ENCODE measurements around the gene KRT6C. TPM values are rescaled to one million over a fixed set of nuclear protein-coding genes. Genes with fewer than 3 reads are reported as not detected.
A peak's percentile ranks its signal among the peaks of the same experiment; 100 is the strongest.

KRT6C gene
- polyA plus RNA-seq, 1 of the 3 experiments (the other 2 are of a cell fraction), result not detected

- no peak for DNase-seq
- peak overlapping the region; percentile 4; the same call in 1 of the 2 replicates for H3K4me2 ChIP-seq
- ChIA-PET POLR2A (interaction anchor here (0.6 kb wide), 1 partner anchor 106 kb away, joined by 4 read pairs; no protein-coding TSS in a partner anchor), CTCF (interaction anchor here (0.9 kb wide), 1 partner anchor 430 kb away, joined by 3 read pairs; no protein-coding TSS in a partner anchor)
- peaks cover 0 to 9% of the 10 kb centered on the region in 2 experiments; a peak in 1 of 4 replicates for H3K4me1 ChIP-seq (ENCODE audit: control insufficient read depth in 1 of 2, insufficient read depth in 2 of 2, low read depth in 1 of 2, low read length in 1 of 2)
- H3K36me3 ChIP-seq (replicated peaks in 1 of 2; ENCODE audit: control insufficient read depth in 1 of 2, insufficient read depth in 2 of 2, low read length in 1 of 2), result no peaks in the 10 kb centered on the region
- peaks cover 6% of the 10 kb centered on the region for H3F3A ChIP-seq (replicated peaks; ENCODE audit: insufficient read depth)
- no peaks in the 10 kb centered on the region for H3K9me2 ChIP-seq
- H2AFZ ChIP-seq (ENCODE audit: low read depth), result no peak overlapping the region
- H4K20me1 ChIP-seq (ENCODE audit: insufficient read depth), result no peaks in the 10 kb centered on the region
- WGBS (ENCODE audit: low lambda C conversion rate), result 65% methylated on average over 6 of the region's 6 CpGs
- TF ChIP-seq SIN3A (IDR thresholded peaks at IDR 0.05; ENCODE audit: borderline replicate concordance, low read depth, low read length), result no peak
- TF ChIP-seq, protein P1, sequence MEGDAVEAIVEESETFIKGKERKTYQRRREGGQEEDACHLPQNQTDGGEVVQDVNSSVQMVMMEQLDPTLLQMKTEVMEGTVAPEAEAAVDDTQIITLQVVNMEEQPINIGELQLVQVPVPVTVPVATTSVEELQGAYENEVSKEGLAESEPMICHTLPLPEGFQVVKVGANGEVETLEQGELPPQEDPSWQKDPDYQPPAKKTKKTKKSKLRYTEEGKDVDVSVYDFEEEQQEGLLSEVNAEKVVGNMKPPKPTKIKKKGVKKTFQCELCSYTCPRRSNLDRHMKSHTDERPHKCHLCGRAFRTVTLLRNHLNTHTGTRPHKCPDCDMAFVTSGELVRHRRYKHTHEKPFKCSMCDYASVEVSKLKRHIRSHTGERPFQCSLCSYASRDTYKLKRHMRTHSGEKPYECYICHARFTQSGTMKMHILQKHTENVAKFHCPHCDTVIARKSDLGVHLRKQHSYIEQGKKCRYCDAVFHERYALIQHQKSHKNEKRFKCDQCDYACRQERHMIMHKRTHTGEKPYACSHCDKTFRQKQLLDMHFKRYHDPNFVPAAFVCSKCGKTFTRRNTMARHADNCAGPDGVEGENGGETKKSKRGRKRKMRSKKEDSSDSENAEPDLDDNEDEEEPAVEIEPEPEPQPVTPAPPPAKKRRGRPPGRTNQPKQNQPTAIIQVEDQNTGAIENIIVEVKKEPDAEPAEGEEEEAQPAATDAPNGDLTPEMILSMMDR (IDR thresholded peaks at IDR 0.05), result no peak
- TF ChIP-seq TCF12 (IDR thresholded peaks at IDR 0.05), result no peak
- no peak overlapping the region for H3K9ac ChIP-seq
- peaks cover 31% of the 10 kb centered on the region; the same call in 1 of the 2 replicates for H3K27me3 ChIP-seq (ENCODE audit: insufficient read depth)
- no peaks in the 10 kb centered on the region for H3K9me3 ChIP-seq
- no peaks in the 10 kb centered on the region for H3K79me2 ChIP-seq (ENCODE audit: insufficient read depth)
- 0 out of 4 replicates have a peak overlapping the region, but pooled peaks of 1 of the 2 experiments have one; percentile 15 for H3K27ac ChIP-seq (ENCODE audit: low read depth in 2 of 2, low read length in 1 of 2)
- H3K4me3 ChIP-seq (ENCODE audit: low read depth in 2 of 2, low read length in 1 of 2), result no peak overlapping the region
These were observed 38.0 kb downstream of the KRT6C start for GRCh38 chr12:52435659-52435999.

GRCh38 chr12:52434760-52435530 is 38.7 kb downstream of the KRT6C start:
- Histone ChIP-seq H3K36me3 (replicated peaks in 1 of 2; ENCODE audit: control insufficient read depth in 1 of 2, insufficient read depth in 2 of 2, low read length in 1 of 2) (no peaks in the 10 kb centered on the region), H3K27ac (ENCODE audit: low read depth in 2 of 2, low read length in 1 of 2) (0 out of 4 replicates have a peak overlapping the region, but pooled peaks of 1 of the 2 experiments have one; percentile 15)
- POLR2A ChIA-PET, result no interaction called here

GRCh38 chr12:52434081-52434733 is 39.4 kb downstream of the KRT6C start, which contains the start of gene KRT75:
Gene KRT75, minus strand, starts transcription at chr12:52434371. Its CDS starts 67 bp downstream, at chr12:52434304.
- H3K9ac ChIP-seq, result no peak within 1 kb of the TSS
- ChIA-PET CTCF (interaction anchor here (0.6 to 1.1 kb wide), 2 partner anchors 43 to 152 kb away, joined by 3 read pairs; no protein-coding TSS in a partner anchor), POLR2A (no interaction called here)
- H3K4me1 ChIP-seq (ENCODE audit: control insufficient read depth in 1 of 2, insufficient read depth in 2 of 2, low read depth in 1 of 2, low read length in 1 of 2), result peaks cover 0 to 9% of the 10 kb centered on the region in 2 experiments; a peak in 1 of 4 replicates
- DNase-seq, result no peak
- no peaks in the 10 kb centered on the region for H3K79me2 ChIP-seq (ENCODE audit: insufficient read depth)
- TF ChIP-seq MAX (IDR thresholded peaks at IDR 0.05; ENCODE audit: low read depth) (no peak), POLR2AphosphoS5 (IDR thresholded peaks at IDR 0.05; ENCODE audit: low read depth, low read length) (no peak), SIN3A (IDR thresholded peaks at IDR 0.05; ENCODE audit: borderline replicate concordance, low read depth, low read length) (no peak), FOXJ3 (CRISPR knock-in tag; IDR thresholded peaks at IDR 0.05) (no peak), MXI1 (IDR thresholded peaks at IDR 0.05; ENCODE audit: low read depth, low read length) (no peak)
- H3K4me2 ChIP-seq, result no peak within 1 kb of the TSS
- no peaks in the 10 kb centered on the region for H3K9me3 ChIP-seq
- H3K27me3 ChIP-seq (ENCODE audit: insufficient read depth), result peaks cover 36% of the 10 kb centered on the region; the same call in 1 of the 2 replicates
- 50% methylated on average over 19 of the region's 20 CpGs for WGBS (ENCODE audit: low lambda C conversion rate)
- no peaks in the 10 kb centered on the region for H3K9me2 ChIP-seq
- H3K27ac ChIP-seq (ENCODE audit: low read depth in 2 of 2, low read length in 1 of 2), result no peak within 1 kb of the TSS
- no peaks in the 10 kb centered on the region for H3K36me3 ChIP-seq (replicated peaks in 1 of 2; ENCODE audit: control insufficient read depth in 1 of 2, insufficient read depth in 2 of 2, low read length in 1 of 2)
- H3F3A ChIP-seq (replicated peaks; ENCODE audit: insufficient read depth), result no peaks in the 10 kb centered on the region
- no peak within 1 kb of the TSS for H3K4me3 ChIP-seq (ENCODE audit: low read depth in 2 of 2, low read length in 1 of 2)
- H4K20me1 ChIP-seq (ENCODE audit: insufficient read depth), result no peaks in the 10 kb centered on the region
- H2AFZ ChIP-seq (ENCODE audit: low read depth), result no peak within 1 kb of the TSS

More at GRCh38 chr12:52434760-52435530, 38.7 kb downstream of the KRT6C start:
- H3K4me3 ChIP-seq (ENCODE audit: low read depth in 2 of 2, low read length in 1 of 2), result no peak overlapping the region
- CTCF ChIA-PET, result interaction anchor here (0.9 kb wide), 1 partner anchor 431 kb away, joined by 3 read pairs; no protein-coding TSS in a partner anchor
- no peaks in the 10 kb centered on the region for H3K9me2 ChIP-seq
- no peaks in the 10 kb centered on the region for H3K9me3 ChIP-seq
- H3F3A ChIP-seq (replicated peaks; ENCODE audit: insufficient read depth), result no peaks in the 10 kb centered on the region
- H3K4me2 ChIP-seq, result no peak overlapping the region; the same call in 1 of the 2 replicates
- H3K79me2 ChIP-seq (ENCODE audit: insufficient read depth), result no peaks in the 10 kb centered on the region
- H3K9ac ChIP-seq, result no peak overlapping the region
- WGBS (ENCODE audit: low lambda C conversion rate), result 69% methylated on average over 6 of the region's 6 CpGs
- no peak for TF ChIP-seq POLR2AphosphoS5 (IDR thresholded peaks at IDR 0.05; ENCODE audit: low read depth, low read length)
- TF ChIP-seq YY1 (IDR thresholded peaks at IDR 0.05; ENCODE audit: low read depth), result no peak
- no peak for TF ChIP-seq FOSL2 (IDR thresholded peaks at IDR 0.05; ENCODE audit: borderline replicate concordance, low read depth)
- H3K27me3 ChIP-seq (ENCODE audit: insufficient read depth), result peaks cover 32% of the 10 kb centered on the region; the same call in 1 of the 2 replicates
- DNase-seq, result no peak
- no peaks in the 10 kb centered on the region for H4K20me1 ChIP-seq (ENCODE audit: insufficient read depth)
- peaks cover 0 to 9% of the 10 kb centered on the region in 2 experiments; a peak in 1 of 4 replicates for H3K4me1 ChIP-seq (ENCODE audit: control insufficient read depth in 1 of 2, insufficient read depth in 2 of 2, low read depth in 1 of 2, low read length in 1 of 2)
- no peak overlapping the region for H2AFZ ChIP-seq (ENCODE audit: low read depth)
